AG20443 (cell line): ENCODE results near the gene SLAMF7.
"Not testable (repeated sequence)": the region's sequence is repeated elsewhere in the genome, so short reads cannot be mapped to it uniquely, and the experiment has no call there.

ENCODE experiments used
- DNase-seq: peaks from one replicate; pipeline ENCODE4 v3.0.0; 2012; ENCODE audit warnings: low spot score, mixed read lengths

SLAMF7 gene

DNA sequence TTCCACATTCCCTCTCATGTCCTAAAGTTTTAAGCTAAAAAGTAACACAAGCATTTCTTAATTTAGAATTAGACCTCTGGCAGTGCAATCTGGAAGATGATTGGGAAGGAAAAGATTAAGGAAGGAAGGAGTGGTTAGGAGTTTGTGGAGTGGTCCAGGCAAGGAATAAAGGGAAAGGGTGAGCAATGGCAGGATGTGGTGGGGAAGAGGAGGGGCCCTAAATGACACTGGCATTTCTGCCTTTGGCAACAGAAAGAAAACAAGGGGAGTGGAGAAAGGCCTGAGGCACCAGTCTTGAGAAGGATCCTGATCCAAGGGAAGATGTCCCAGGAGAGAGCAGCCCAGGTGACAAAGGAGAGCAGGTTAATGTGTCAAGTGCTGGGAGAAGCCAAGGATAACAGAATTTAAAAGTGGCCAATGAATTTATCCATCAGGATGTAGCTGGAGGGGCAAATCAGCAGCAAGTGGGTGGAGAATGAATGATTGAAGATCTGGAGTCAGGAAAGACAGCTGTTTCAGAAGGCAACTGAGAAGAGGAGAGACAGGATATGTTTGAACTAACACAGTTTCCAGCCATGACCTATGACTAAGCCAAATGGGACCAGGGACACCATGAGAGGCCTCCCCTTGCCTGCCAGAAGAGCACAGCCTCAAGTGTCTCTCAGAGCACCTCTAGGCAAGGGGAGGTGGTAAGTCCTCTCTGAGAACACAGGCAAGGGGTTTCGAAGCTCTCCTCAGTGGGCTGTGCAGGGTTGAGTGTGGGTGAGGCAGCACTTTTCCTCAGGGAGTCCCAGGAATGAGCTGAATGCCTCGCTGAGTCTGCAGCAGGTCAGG, 36.1 kb downstream of the SLAMF7 start:
- DNase-seq, result no peak

DNA sequence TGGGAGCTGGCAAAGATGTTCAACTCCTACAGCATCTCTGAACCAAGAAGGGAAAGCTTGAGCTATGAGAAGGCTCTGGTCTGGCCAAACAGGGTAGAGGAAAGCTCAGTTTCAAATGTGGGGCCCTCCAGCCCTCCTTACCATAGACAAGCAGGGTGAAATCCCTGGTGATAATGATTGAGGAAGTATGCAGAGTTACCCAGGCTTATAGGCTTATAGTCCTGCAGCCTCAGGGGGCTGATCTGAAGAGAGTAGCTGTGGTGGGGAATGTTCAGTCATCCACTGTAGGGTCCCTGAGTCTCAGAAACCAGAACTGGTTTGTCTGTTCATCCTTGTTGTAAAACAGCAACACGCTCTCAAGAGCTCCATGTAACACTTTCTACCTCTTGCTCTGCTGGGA, 37.1 kb downstream of the SLAMF7 start:
- no peak for DNase-seq

DNA sequence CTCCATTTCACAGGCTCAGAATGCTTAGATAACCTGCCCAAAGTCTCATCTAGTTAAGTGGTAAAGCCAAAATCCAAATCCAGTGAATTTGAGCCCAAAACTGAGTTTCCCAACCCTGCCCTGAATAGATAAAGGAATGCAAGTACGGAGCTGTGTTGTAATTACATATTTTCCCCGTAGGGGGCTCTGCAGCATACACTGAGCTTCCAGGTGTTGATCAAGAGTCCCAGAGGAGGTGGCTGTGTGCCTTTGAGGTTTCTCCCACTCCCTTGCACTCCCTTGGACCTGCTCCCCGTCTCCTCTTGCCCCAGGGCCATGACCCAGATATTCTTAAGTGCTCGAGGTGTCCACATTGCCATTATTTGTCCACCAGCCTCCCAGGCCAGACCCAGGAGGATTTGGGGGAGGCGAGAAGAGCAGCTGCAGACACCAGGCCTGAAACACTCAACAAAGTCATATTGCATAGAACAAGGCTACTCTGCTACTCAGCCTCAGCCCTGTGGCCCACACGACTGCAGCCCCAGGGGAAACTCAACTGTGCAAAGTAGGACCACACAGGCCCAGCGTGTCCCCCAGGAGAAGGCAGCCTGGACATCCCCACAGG, 38.5 kb downstream of the SLAMF7 start:
- DNase-seq, result no peak

DNA sequence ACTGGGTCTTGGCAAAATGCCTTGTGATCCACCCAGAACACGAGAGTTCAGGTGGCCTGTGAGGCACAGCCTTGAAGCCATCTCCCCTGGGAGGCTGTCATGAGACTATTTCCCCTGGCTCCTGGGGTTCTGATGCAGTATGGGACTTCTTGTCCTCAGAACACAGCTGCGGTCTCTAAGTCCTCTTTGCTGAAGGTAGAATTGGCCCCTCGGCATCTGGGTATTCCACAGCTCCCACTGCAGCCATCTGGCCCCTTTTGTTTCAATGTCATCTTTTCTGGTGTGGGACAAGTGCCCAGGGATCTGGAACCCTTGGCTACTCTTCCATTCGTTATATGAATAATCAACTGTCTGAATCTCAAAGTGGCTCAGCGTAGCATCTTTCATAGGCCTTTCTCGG, 39.9 kb downstream of the SLAMF7 start:
- no peak for DNase-seq

DNA sequence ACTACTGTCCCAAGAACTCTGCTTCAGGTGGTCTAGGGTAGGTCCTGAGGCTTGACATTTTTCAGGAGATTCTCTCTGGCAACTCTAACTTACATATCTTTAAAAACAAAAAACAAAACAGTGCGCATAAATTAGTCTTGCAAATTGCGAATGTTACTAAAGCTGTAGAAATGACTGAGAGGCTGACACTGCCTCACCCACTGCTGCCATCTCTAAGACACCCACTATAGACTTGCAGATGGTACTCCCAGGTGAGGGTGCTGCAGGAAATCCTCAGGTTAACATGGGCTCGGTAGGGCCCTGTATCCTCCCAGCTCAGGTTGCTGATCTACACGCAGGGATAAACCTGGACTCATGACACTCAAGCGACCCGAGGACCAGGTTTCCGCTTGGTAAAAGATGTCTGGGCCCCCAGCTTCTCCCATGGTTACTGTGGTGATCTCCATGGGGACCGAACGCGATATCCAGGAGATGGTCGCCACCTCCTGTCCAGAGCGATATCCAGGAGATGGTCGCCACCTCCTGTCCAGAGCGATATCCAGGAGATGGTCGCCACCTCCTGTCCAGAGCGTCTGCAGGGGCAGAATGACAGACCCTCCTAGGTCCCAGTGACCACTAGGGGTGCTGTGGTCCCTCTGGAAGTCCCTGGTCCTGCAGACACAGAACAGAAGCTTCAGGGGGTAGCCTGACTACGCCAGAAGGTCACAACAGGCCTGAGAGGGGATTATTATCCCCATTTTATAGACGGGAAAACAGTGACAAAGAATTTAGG, 40.8 kb downstream of the SLAMF7 start:
- DNase-seq, result no peak

DNA sequence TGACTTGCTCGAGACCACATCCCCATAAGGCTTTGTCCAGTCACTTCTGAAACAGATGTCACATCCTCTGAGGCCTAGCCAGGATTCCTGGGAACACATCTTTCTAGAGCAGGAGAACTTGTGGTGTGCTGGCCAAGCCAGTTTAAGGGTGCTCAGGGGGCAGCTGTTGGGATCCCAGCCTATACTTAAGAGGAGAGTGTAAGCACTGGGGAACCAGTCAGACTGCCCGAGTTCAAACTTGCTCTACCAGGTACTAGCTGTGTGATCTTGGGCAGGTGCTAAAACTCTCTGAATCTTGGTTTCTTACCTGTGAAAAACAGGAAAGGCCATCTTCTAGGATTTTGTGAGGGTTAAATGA, 41.3 kb downstream of the SLAMF7 start:
- DNase-seq, result no peak

DNA sequence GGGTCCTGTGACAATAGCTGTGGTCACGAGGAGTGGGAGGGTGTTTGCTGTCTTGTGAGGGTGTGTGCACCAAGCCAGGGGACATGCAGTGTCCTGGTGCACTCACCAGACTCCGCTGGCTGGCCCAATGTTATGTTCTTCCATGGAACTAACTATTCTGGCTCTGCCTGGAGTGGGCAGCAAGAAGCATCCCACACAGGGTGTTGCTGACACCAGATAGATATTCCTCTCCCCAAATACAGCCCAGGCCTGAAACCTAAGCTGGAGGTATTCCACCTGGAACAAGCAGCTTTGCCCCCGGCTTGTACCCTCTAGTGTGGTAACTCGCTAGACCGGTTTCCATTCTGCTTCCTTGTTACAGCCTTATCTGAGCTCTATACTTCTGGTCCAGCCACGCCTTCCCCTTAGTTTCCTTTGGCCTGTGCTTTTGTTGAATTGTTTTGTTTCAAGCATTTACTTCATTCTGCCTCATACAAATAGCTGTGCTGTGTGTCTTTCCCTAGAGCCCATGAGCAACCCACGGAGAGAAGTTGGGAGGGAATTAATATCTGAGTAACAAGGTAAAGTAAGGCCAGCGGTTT, 42.2 kb downstream of the SLAMF7 start:
- no peak for DNase-seq

DNA sequence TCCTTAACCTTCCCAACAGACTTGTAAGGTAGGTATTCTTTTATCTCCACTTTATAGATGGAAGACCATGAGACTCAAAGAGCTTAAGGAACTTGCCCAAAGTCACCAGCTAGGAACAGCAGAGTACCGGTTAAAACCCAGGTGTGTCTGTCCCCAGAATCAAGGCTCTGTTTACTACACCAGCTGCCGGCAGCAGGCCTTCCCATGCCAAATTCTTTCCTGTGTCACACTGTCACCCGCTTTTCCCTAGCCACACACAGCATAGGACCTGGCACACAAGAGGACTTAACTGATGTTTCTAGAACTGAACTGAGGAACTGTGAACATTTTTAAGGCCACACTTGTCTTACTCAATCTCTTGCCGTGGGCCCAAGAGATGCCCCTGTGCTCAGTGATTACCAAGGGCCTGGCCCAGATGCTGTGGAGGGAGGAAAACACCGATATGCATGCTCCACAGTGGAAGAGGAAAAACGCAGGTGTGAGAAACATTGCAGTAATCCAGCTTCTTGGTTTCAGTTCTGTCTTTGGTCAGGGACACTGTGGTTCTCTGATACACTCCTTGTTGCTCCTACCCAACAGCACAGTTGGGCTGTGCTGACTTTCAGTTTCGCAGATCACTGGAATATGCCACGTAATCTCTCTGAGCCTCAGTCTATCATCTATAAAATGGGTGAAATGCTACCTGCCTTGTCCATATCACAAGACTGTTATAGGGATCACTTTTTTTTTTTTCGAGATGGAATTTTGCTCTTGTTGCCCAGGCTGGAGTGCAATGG, 43.1 kb downstream of the SLAMF7 start:
- no peak for DNase-seq

DNA sequence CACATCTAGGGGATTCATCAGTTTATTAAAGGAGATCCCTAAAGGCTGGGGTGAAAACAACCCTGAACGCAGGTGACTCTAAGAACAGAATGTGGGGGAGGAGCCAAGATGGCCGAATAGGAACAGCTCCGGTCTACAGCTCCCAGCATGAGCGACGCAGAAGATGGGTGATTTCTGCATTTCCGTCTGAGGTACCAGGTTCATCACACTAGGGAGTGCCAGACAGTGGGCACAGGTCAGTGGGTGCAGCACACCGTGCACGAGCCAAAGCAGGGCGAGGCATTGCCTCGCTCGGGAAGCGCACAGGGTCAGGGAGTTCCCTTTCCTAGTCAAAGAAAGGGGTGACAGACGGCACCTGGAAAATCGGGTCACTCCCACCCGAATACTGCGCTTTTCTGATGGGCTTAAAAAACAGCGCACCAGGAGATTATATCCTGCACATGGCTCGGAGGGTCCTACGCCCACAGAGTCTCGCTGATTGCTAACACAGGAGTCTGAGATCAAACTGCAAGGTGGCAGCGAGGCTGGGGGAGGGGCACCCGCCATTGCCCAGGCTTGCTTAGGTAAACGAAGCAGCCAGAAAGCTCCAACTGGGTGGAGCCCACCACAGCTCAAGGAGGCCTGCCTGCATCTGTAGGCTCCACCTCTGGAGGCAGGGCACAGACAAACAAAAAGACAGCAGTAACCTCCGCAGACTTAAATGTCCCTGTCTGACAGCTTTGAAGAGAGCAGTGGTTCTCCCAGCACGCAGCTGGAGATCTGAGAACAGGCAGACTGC, 44.1 kb downstream of the SLAMF7 start:
- DNase-seq, result not testable (repeated sequence)

DNA sequence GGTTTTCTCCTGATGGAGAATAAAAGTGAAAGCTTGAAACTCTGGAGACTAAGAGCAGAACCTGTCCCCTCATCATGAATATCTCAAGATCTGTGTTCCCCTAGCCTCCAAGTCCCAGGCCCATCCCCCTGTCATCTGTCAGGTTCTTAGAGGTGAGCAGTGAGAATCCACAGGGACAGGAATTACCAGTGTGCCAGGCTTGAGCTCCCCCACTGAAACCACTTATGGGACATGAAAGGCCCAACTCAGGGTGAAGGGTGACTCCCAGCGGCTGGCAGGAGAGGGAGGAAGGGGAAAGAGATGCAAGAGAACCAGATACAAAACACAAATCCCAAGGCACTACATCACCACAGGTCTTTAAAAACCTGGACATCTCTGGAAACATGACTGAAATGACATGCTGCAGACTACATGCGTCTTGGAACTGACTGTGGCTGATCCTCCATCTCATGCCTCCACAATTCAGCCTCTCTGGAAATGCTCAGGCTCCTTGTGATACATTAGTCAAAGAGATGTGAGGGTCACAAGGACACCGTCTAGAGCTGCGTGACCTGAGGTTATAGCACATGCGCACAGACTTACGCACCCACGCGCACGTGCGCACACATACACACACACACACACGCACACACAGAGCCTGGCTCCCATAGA, 50.1 kb downstream of the SLAMF7 start:
- no peak for DNase-seq

DNA sequence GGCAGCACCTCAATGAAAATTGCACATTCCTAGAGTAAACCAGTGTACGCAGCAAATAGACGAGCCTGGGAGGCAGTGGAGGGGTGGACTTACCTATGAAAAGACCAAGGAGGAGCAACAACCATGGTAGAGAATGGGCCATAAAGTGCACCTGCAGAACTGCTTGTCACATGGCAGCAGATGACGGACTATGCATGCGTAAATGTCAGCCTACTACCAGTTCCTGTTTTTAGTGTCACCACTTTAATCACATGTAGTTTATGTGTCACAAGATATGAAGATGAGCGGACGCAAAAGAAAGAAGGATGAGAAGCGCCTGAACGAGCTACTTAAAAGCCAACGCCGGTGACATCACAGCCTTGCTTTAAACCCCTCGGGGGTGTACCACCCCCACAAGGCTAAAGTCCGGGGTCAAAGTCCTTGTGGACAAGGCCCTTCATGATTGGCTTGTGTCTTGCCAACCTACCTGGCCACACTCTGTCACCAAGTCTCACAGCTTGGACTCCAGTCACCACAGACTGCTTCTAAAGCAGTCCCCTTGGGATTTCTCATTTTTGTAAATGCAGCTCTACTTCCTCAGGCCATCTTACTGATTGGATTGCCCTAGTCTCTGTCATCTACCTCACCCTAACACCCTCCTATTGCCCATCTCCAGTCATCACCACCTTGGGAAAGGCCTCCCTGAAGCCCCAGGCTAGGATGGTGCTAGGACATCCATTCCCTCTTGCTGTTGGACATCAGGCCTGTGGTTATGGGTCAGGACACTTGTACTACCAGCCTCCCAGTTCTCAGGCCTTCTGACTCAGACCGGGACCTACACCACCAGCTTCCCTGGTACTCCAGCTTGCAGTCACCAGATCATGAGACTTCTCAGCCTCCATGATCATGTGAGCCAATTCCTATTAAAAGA, 50.9 kb downstream of the SLAMF7 start:
- no peak for DNase-seq

DNA sequence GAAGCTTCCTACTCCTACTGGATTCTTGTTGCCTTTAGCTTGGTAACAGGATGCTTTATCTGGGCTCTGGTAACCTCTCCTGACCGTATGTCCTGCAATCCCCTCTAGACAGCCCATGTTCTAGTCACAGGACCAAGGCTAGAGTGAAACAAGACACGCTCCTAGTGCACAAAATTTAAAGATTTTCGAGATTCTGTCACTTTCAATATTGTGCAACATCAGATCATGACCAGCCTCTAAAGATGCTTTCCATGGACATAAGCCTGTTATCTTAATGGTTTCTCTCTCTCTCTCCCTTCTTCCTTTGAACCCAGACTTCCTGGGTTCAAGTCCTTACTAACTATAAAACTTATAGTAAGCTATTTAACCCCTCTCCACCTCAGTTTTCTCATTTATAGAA, 55.3 kb downstream of the SLAMF7 start:
- no peak for DNase-seq

DNA sequence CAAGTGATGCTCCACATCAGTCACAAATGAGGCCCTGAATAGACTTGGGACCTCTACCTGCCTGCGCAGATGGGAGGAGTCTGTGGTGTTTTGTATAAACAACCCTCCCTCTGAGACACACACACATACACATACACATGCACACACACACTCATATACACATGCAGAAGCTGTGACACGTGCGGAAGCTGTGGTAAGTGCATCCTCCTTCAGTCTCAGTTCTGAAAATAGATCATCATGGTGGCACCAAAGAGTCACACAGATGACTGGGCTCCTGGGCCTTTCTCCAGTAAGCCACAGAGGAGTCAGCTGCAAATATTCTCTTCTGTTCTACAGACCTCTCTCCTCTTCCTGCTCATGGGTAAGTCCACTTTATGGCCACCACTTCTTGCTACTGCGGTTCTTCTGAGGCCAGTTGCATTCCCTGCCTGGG, 56.9 kb downstream of the SLAMF7 start, which contains the start of gene LY9:
Gene LY9 (plus strand): TSS at position 224 of the 433 bp plus-strand sequence. CDS start 14 bp downstream, at position 238.
- DNase-seq, result no peak

DNA sequence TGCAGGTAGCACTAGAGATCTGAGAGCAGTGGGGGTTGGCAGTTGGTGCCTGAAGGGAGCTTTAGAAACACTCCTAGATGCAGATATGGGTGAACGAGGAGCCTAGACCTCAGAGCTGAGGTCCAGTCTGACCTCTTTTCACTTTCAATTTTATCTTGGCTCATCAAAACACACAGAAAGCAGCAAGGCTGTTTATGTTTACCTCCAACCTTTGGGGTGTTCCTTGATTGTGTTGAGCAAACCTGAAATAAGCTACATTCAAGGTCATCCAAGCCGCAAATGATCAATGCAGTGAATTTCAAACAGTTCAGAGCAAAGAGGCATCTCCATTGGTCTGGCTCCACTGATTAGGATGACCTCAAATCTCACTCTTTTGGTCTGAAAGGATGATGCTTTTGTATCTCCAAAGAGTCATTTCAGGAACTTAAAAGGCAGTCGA, 58.2 kb downstream of the SLAMF7 start:
- no peak for DNase-seq

DNA sequence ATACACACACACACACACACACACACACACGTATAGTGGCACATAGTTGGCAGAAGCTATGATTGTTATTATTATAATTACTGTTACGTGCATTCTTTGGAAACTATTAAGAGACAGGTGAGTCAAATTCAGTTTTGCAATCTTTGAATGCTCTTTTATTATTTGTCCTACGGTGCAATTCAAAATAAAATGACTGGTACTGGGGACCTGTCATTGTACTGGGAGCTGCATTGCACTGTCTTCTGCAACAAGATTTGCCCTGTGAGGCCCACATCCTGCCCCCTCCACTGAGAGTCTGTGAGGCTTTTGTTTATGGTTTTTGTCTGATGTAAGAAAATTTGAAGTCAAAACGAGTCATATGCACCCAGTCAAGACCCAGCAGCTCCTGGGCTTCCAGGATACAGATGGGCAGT, 58.8 kb downstream of the SLAMF7 start:
- DNase-seq, result no peak

DNA sequence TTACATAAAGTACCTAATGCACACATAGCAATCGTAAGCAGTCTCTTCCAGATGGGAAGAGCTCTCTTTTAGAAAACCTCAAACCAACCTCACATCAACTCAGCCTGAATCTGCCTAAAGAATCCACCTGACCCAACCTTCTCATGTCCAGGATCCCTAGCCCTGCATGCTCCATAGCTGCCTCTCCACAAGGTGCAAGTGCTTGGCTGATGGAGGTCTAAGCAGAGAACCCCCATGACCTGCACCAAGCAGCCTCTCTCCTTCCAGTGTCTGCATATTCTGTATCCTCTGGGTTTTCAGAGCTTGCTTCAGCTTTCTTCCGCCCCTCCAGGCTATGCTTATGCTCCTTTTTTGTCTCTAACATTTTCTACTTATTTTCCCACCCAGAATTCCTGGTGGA, 59.4 kb downstream of the SLAMF7 start:
- no peak for DNase-seq

DNA sequence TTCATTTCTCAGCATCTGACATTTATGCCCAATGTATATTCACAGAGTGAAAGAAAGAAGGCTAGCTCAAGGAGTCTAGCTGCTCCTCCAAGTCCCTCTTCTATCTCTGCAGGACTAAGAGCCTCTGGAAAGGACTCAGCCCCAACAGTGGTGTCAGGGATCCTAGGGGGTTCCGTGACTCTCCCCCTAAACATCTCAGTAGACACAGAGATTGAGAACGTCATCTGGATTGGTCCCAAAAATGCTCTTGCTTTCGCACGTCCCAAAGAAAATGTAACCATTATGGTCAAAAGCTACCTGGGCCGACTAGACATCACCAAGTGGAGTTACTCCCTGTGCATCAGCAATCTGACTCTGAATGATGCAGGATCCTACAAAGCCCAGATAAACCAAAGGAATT, 60.6 kb downstream of the SLAMF7 start:
- no peak for DNase-seq

DNA sequence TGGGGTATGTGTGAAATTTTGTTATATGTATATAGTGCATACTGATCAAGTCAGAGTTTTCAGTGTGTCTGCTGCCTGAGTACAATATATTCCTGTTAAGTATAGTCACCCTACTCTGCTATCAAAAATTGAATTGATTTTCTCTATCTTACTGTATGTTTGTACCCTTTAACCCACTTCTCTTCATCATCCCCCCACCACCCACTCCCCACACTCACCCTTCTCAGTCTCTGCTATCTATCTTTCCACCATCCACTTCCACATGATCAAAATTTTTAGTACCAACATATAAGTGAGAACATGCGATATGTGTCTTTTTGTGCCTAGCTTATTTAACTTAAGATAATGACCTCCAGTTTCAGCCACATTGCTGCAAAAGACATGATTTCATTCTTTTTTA, 61.1 kb downstream of the SLAMF7 start:
- DNase-seq, result no peak
